Measurements from ENCODE around the gene GPT2.

The GPT2 gene

GRCh38 chr16:46896314-46896968 is 12.3 kb downstream of the GPT2 start:
- DNase-seq (ENCODE audit: low read depth), result no peak

GRCh38 chr16:46897471-46897870 is 13.3 kb downstream of the GPT2 start:
- DNase-seq (ENCODE audit: low read depth), result no peak

GRCh38 chr16:46898006-46898405 is 13.8 kb downstream of the GPT2 start:
- no peak for DNase-seq (ENCODE audit: low read depth)

- DNase-seq (ENCODE audit: low read depth), result no peak
Measured at GRCh38 chr16:46899443-46900143, 15.4 kb downstream of the GPT2 start.

- no peak for DNase-seq (ENCODE audit: low read depth)
Measured at GRCh38 chr16:46900455-46901235, 16.5 kb downstream of the GPT2 start.

- DNase-seq (ENCODE audit: low read depth), result no peak
Measured at GRCh38 chr16:46901709-46902108, 17.5 kb downstream of the GPT2 start.

GRCh38 chr16:46903255-46903905 is 19.2 kb downstream of the GPT2 start:
- no peak for DNase-seq (ENCODE audit: low read depth)

- no peak for DNase-seq (ENCODE audit: low read depth)
Measured at GRCh38 chr16:46904471-46904870, 20.3 kb downstream of the GPT2 start.

- no peak for DNase-seq (ENCODE audit: low read depth)
Measured at GRCh38 chr16:46906360-46907060, 22.3 kb downstream of the GPT2 start.

- no peak for DNase-seq (ENCODE audit: low read depth)
Measured at GRCh38 chr16:46907061-46907774, 23.1 kb downstream of the GPT2 start.

GRCh38 chr16:46908540-46909372 is 24.6 kb downstream of the GPT2 start:
- DNase-seq (ENCODE audit: low read depth), result peak; percentile 34

GRCh38 chr16:46911038-46911437 is 26.9 kb downstream of the GPT2 start:
- DNase-seq (ENCODE audit: low read depth), result no peak

- DNase-seq (ENCODE audit: low read depth), result no peak
Measured at GRCh38 chr16:46911650-46912049, 27.5 kb downstream of the GPT2 start.

- DNase-seq (ENCODE audit: low read depth), result no peak
Measured at GRCh38 chr16:46914556-46915201, 30.5 kb downstream of the GPT2 start.

GRCh38 chr16:46915483-46916025 is 31.4 kb downstream of the GPT2 start:
- DNase-seq (ENCODE audit: low read depth), result no peak

- DNase-seq (ENCODE audit: low read depth), result no peak
Measured at GRCh38 chr16:46916980-46917379, 32.8 kb downstream of the GPT2 start.

GRCh38 chr16:46918400-46918799 is 34.2 kb downstream of the GPT2 start:
- DNase-seq (ENCODE audit: low read depth), result no peak

- DNase-seq (ENCODE audit: low read depth), result no peak
Measured at GRCh38 chr16:46918905-46919792, 35.0 kb downstream of the GPT2 start.

Measured in activated T-helper 9 cell treated with anti-CD3 and anti-CD28 coated beads, Interleukin-2, amount 50 U/mL, for 16 hours (primary cell).